Naive thymus-derived CD4-positive, alpha-beta T cell (primary cell): ENCODE data around the gene SLIT1. TPM values are rescaled to one million over a fixed set of nuclear protein-coding genes. Genes with fewer than 3 reads are reported as not detected.

ENCODE experiments used
- ATAC-seq: fragments of 150-1000 bp; cut with Tn5 transposase; 2 replicates; pipeline ENCODE4 v1.10.0; 2021; ENCODE audit warnings: mild to moderate bottlenecking, moderate library complexity
- CTCF ChIA-PET: fragments of 350-600 bp; sonication (Branson Sonifier 250); formaldehyde crosslinking; loops from one replicate; lab custom pipeline; 2021; ENCODE audit warnings: antibody characterized with exemption; lab: Charles Lee
- POLR2A ChIA-PET: fragments of 350-600 bp; sonication (Branson Sonifier 250); formaldehyde crosslinking; loops from one replicate; lab custom pipeline; 2021; ENCODE audit warnings: antibody characterized with exemption, inconsistent platforms; lab: Charles Lee
- DNase-seq, 9 donors: peaks; one replicate each; pipeline versions ENCODE4 v3.0.0 to v3.0.0-alpha.2; 2020 to 2022; ENCODE audit warnings: mixed read lengths in 1 of 9
- H3K27ac ChIP-seq: one replicate; pipeline ENCODE4 v1.7.0; 2013; ENCODE audit warnings: mild to moderate bottlenecking, low read depth, low read length, moderate library complexity
- H3K27me3 ChIP-seq, 2 donors: one replicate each; pipeline ENCODE4 v1.7.0; 2013; ENCODE audit warnings: low read length in 2 of 2, mild to moderate bottlenecking in 2 of 2, moderate library complexity in 2 of 2; ENCODE audit not compliant: control insufficient read depth in 2 of 2, insufficient read depth in 2 of 2
- H3K36me3 ChIP-seq, 3 experiments: 1 replicate in 2 of 3; 2 replicates in 1 of 3; pipeline ENCODE4 v1.7.0; 2013; ENCODE audit warnings: low read length in 3 of 3, mild to moderate bottlenecking in 3 of 3, moderate library complexity in 1 of 3; ENCODE audit not compliant: insufficient read depth in 3 of 3, control insufficient read depth in 2 of 3
- H3K4me1 ChIP-seq, 2 donors: one replicate each; pipeline ENCODE4 v1.7.0; 2013; ENCODE audit warnings: low read length in 2 of 2, mild to moderate bottlenecking in 2 of 2, moderate library complexity in 1 of 2; ENCODE audit not compliant: control insufficient read depth in 2 of 2, insufficient read depth in 2 of 2
- H3K4me3 ChIP-seq: 2 replicates; pipeline ENCODE4 v1.7.0; 2013; ENCODE audit warnings: mild to moderate bottlenecking, low read length
- H3K9me3 ChIP-seq, 3 experiments: 1 replicate in 2 of 3; 2 replicates in 1 of 3; pipeline ENCODE4 v1.7.0; 2013; ENCODE audit warnings: low read length in 3 of 3; ENCODE audit not compliant: control insufficient read depth in 2 of 3
- H3K27ac Mint-ChIP-seq, 9 donors: one replicate each; pipeline ENCODE4 v1.8.0; 2020 to 2022; ENCODE audit warnings: mixed read lengths in 9 of 9, mild to moderate bottlenecking in 8 of 9, moderate library complexity in 5 of 9, inconsistent platforms in 2 of 9
- H3K27me3 Mint-ChIP-seq, 5 donors: one replicate each; pipeline ENCODE4 v1.8.0; 2021 to 2022; ENCODE audit warnings: mixed read lengths in 5 of 5, mild to moderate bottlenecking in 1 of 5
- H3K36me3 Mint-ChIP-seq, 5 donors: one replicate each; pipeline ENCODE4 v1.8.0; 2020 to 2022; ENCODE audit warnings: mixed read lengths in 5 of 5, mild to moderate bottlenecking in 3 of 5, inconsistent platforms in 1 of 5
- H3K4me1 Mint-ChIP-seq, 7 donors: one replicate each; pipeline ENCODE4 v1.8.0; 2020 to 2022; ENCODE audit warnings: mixed read lengths in 7 of 7, mild to moderate bottlenecking in 3 of 7, inconsistent platforms in 1 of 7
- H3K4me3 Mint-ChIP-seq, 10 donors: one replicate each; pipeline ENCODE4 v1.8.0; 2020 to 2022; ENCODE audit warnings: mild to moderate bottlenecking in 10 of 10, mixed read lengths in 10 of 10, moderate library complexity in 6 of 10, inconsistent platforms in 2 of 10
- H3K9me3 Mint-ChIP-seq, 11 donors: one replicate each; pipeline ENCODE4 v1.8.0; 2020 to 2022; ENCODE audit warnings: mixed read lengths in 11 of 11, mild to moderate bottlenecking in 4 of 11, inconsistent platforms in 1 of 11, moderate library complexity in 1 of 11
- intact Hi-C, 2 donors: fragments of 100-400 bp; cut with micrococcal nuclease; formaldehyde crosslinking; loops; one replicate each; pipeline ENCODE4 v1.15.1; 2023
- polyA plus RNA-seq, 2 donors: library from polyadenylated mRNA; unstranded; fragments of 300-500 nt; fragmentation: Illumina TruSeq; gene quantifications; one replicate each; pipeline ENCODE4 v1.2.3, GENCODE V29; 2021
- total RNA-seq, 6 experiments: library from RNA in 5 of 6; stranded (reverse) in 5 of 6; gene quantifications; 1 replicate in 5 of 6; 2 replicates in 1 of 6; pipeline ENCODE4 v1.2.3 and lab custom pipeline; 2021 to 2026

SLIT1 gene
- total and polyA plus RNA-seq, 7 experiments from 2014 or later, result 0.19 to 0.88 (median 0.44) TPM; not detected in 2

DNA sequence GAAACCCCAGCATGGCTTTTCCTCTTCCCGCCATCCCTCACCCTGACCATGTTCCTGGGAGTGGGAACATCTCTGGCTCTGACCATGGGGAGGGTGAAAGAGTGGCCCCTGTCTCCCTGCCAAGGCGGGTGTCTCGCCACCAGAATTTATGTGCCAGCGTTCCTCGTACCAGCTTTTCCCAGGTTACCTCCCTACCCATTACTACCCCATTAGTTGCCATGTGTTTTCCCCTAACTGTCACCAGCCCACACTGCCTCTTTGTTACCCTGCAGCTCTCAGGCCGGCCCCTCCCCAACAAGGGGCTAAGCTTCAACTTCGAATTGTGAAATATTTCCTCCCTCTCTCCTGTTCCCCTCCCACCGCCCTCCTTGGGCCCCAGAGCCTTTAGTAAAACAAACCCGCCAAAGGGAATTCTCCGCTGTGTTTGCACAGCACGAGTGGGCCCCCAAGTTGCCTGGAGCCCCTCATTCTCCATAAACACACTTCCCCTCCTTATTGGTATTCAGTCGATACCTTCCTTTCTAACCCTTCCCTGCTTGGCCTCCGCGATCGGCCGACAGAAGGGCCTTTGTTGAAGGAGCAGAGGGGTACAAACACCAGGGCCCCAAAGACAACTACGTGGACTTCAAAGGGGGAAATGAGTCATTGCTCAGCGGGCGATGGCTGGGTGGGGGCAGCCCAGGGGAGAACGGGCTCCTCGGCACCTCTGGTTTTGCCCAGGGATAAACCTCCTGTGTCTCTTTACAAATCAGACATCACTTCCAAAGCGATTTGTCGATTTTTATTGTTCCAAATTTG lies 45.5 kb downstream of the SLIT1 start:
- POLR2A ChIA-PET, result no interaction called here
- Mint-ChIP-seq H3K9me3 (no peaks in the 10 kb centered on the region), H3K27ac (no peak overlapping the region), H3K36me3 (no peaks in the 10 kb centered on the region), H3K4me3 (no peak overlapping the region), H3K4me1 (peaks cover 0 to 3% (median 0%) of the 10 kb centered on the region in 7 donors), H3K27me3 (peaks cover 6 to 29% (median 24%) of the 10 kb centered on the region in 5 donors)
- DNase-seq, result no peak
- no peaks in the 10 kb centered on the region for H3K9me3 ChIP-seq
- intact Hi-C loops, result no loop called here
- no peak overlapping the region for H3K27ac ChIP-seq
- H3K4me3 ChIP-seq, result no peak overlapping the region
- H3K4me1 ChIP-seq, result no peaks in the 10 kb centered on the region
- ATAC-seq, result peak; percentile 8
- H3K36me3 ChIP-seq, result no peaks in the 10 kb centered on the region
- CTCF ChIA-PET, result no interaction called here
- H3K27me3 ChIP-seq, result no peaks in the 10 kb centered on the region

DNA sequence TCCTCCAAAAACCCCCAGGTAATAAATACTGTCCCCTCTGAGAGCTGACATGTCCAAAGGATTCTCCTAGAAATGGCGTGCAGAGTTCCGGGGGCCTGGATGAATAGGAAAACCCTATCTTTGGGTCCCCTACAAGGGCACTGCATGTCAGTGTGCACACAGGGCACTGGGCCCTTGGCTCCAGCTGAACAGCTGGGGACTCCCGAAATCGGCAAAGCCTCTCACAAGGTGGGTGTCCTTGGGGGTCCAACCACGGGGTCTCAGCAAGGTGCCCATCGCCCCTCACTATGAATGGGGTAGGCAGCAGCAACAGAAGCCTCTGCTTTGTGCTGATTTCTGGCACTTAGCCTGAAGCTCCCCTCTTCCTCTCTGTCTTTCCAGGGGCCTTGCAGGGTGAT lies 46.1 kb downstream of the SLIT1 start:
- H3K4me1 ChIP-seq, result no peaks in the 10 kb centered on the region
- no peak overlapping the region for H3K4me3 Mint-ChIP-seq
- H3K4me3 ChIP-seq, result no peak overlapping the region
- H3K36me3 ChIP-seq, result no peaks in the 10 kb centered on the region
- H3K9me3 ChIP-seq, result no peaks in the 10 kb centered on the region
- CTCF ChIA-PET, result no interaction called here
- intact Hi-C loops, result no loop called here
- no peaks in the 10 kb centered on the region for H3K9me3 Mint-ChIP-seq
- no peak overlapping the region for H3K27ac Mint-ChIP-seq
- peaks cover 0 to 3% (median 0%) of the 10 kb centered on the region in 7 donors for H3K4me1 Mint-ChIP-seq
- POLR2A ChIA-PET, result no interaction called here
- no peaks in the 10 kb centered on the region for H3K27me3 ChIP-seq
- no peak overlapping the region for H3K27ac ChIP-seq
- H3K27me3 Mint-ChIP-seq, result peaks cover 6 to 29% (median 24%) of the 10 kb centered on the region in 5 donors
- DNase-seq (no peak), ATAC-seq (no peak)
- no peaks in the 10 kb centered on the region for H3K36me3 Mint-ChIP-seq

DNA sequence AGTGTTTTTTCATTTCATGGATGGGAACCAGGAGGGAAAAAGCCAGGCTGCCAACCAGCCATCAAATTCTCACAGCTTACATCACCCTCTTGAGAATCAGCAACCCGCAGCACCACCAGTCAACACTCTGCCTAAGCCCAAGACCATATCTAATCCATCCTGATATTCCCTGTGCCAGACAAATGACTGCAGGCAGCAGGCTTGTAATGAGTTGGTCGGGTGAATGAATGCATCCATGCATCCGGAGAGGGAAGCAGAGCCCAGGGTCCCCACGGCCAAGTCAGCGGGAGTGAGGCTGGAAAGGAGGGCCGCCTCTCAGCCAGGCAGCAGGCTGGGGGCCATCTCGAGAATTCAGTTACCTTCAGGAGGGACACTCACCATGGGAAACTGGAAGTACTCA lies 46.9 kb downstream of the SLIT1 start:
- Mint-ChIP-seq H3K27ac (no peak overlapping the region), H3K4me1 (peaks cover 0 to 3% (median 0%) of the 10 kb centered on the region in 7 donors), H3K36me3 (no peaks in the 10 kb centered on the region), H3K27me3 (peaks cover 6 to 29% (median 24%) of the 10 kb centered on the region in 5 donors), H3K4me3 (no peak overlapping the region), H3K9me3 (no peaks in the 10 kb centered on the region)
- no peak overlapping the region for H3K4me3 ChIP-seq
- no peaks in the 10 kb centered on the region for H3K36me3 ChIP-seq
- intact Hi-C loops, result no loop called here
- no peaks in the 10 kb centered on the region for H3K4me1 ChIP-seq
- no peak for DNase-seq
- no peak for ATAC-seq
- H3K9me3 ChIP-seq, result no peaks in the 10 kb centered on the region
- no peak overlapping the region for H3K27ac ChIP-seq
- ChIA-PET POLR2A (no interaction called here), CTCF (no interaction called here)
- H3K27me3 ChIP-seq, result no peaks in the 10 kb centered on the region

DNA sequence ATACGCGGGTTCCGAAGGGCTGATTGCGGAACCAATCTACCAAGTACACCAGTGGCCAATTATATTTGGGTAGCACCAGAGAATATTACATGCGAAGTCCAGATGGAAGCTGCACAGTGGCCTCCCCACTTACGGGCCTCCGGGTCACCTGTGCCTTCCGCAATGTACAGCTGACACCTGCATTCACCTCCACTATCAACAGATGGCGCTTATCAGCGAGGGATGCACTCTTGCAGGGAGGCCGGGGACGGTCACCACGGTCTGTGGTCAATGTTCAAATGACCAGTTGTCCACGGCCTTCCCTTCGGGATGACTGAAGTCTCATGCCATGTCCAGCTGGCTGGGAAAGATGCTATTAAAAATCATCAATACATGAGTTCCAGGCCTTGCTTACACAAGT lies 47.6 kb downstream of the SLIT1 start:
- Histone ChIP-seq H3K27me3 (no peaks in the 10 kb centered on the region), H3K4me1 (no peaks in the 10 kb centered on the region), H3K36me3 (no peaks in the 10 kb centered on the region), H3K9me3 (no peaks in the 10 kb centered on the region), H3K4me3 (no peak overlapping the region), H3K27ac (no peak overlapping the region)
- Mint-ChIP-seq H3K4me3 (no peak overlapping the region), H3K27ac (no peak overlapping the region), H3K4me1 (peaks cover 0 to 3% (median 0%) of the 10 kb centered on the region in 7 donors), H3K9me3 (no peaks in the 10 kb centered on the region), H3K27me3 (peaks cover 6 to 26% (median 20%) of the 10 kb centered on the region in 5 donors), H3K36me3 (no peaks in the 10 kb centered on the region)
- intact Hi-C loops, result no loop called here
- ATAC-seq, result no peak
- no peak for DNase-seq
- ChIA-PET POLR2A (no interaction called here), CTCF (no interaction called here)

DNA sequence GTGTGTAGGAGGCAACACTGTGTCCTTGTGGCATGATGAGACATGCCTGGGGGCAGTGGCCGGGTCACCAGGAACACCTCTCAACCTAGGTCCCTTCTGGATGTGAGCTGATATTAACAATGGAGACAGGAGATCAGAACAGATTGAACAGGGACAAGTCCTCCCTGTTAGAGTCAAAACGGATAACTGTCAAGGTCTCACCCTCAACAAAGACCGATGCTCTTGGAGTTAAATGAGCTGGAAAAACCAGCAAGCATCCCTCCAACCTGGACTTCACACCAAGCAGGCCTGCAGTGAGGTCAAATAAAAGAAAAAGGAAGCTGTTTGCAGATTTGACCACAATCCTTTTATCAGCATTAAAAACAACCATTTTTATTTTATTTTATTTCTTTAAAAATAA lies 49.0 kb downstream of the SLIT1 start:
- intact Hi-C loops, result no loop called here
- no peaks in the 10 kb centered on the region for H3K36me3 Mint-ChIP-seq
- no peaks in the 10 kb centered on the region for H3K4me1 ChIP-seq

DNA sequence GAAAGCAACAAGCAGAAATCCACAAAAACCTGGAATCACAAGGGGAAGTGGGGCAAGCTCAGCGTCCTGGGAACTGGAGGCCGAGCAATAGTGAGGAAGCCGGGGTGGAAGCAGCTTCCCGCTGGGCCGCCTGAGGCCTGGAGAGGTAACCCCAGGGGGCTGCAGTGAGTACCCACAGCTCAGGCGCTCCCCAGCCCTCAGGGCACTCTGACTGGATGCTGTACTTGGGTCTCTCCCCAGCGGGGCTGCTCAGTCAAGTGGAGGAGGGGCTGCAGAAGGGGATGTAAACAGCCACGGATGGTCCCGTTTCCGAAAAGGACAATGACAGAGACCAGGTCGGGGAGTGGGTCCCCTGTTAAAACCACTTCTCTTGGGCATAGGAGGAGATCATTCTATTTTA lies 50.3 kb downstream of the SLIT1 start:
- Histone ChIP-seq H3K27me3 (no peaks in the 10 kb centered on the region), H3K4me1 (no peaks in the 10 kb centered on the region), H3K9me3 (no peaks in the 10 kb centered on the region), H3K36me3 (no peaks in the 10 kb centered on the region), H3K4me3 (no peak overlapping the region), H3K27ac (no peak overlapping the region)
- Mint-ChIP-seq H3K36me3 (no peaks in the 10 kb centered on the region), H3K27ac (no peak overlapping the region), H3K4me3 (no peak overlapping the region), H3K4me1 (peaks cover 0 to 3% (median 0%) of the 10 kb centered on the region in 7 donors), H3K9me3 (no peaks in the 10 kb centered on the region), H3K27me3 (peaks cover 0 to 18% (median 10%) of the 10 kb centered on the region in 5 donors)
- CTCF ChIA-PET, result no interaction called here
- no peak for ATAC-seq
- intact Hi-C loops, result no loop called here
- no peak for DNase-seq
- POLR2A ChIA-PET, result no interaction called here

More for the DNA sequence above, 49.0 kb downstream of the SLIT1 start:
- Mint-ChIP-seq H3K9me3 (no peaks in the 10 kb centered on the region), H3K4me1 (peaks cover 0 to 3% (median 0%) of the 10 kb centered on the region in 7 donors), H3K27ac (no peak overlapping the region), H3K27me3 (peaks cover 9 to 26% (median 16%) of the 10 kb centered on the region in 5 donors), H3K4me3 (no peak overlapping the region)
- Histone ChIP-seq H3K27ac (no peak overlapping the region), H3K27me3 (no peaks in the 10 kb centered on the region), H3K9me3 (no peaks in the 10 kb centered on the region), H3K4me3 (no peak overlapping the region), H3K36me3 (no peaks in the 10 kb centered on the region)
- ChIA-PET CTCF (interaction anchor here (1.8 kb wide), 1 partner anchor 74 kb away, joined by 6 read pairs; no protein-coding TSS in a partner anchor), POLR2A (no interaction called here)
- no peak for DNase-seq
- no peak for ATAC-seq

DNA sequence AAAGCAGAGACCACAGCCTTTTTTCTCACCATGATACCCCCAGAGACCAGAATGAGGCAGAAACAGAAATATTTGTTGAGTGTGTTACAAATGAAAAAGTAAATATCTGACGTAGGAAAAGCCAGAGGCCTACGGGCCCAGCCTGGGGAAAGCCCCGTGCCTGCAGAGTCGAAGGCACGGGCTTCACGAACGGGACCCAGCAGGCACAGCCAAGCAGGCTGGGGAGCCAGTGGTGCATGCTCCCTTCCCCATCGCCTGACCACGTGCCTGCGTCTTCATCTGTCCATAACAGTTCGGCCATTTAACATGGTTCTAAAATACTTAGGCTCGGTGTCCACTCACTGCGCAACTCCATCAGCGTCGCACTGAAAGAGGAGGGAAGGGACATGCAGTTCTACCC lies 50.8 kb downstream of the SLIT1 start:
- H3K4me1 ChIP-seq, result no peaks in the 10 kb centered on the region
- Mint-ChIP-seq H3K36me3 (no peaks in the 10 kb centered on the region), H3K9me3 (no peaks in the 10 kb centered on the region), H3K27ac (no peak overlapping the region), H3K4me3 (no peak overlapping the region), H3K4me1 (peaks cover 0 to 1% (median 0%) of the 10 kb centered on the region in 7 donors), H3K27me3 (peaks cover 0 to 15% (median 7%) of the 10 kb centered on the region in 5 donors)
- DNase-seq (no peak), ATAC-seq (no peak)
- H3K27ac ChIP-seq, result no peak overlapping the region
- ChIA-PET CTCF (no interaction called here), POLR2A (no interaction called here)
- no peaks in the 10 kb centered on the region for H3K9me3 ChIP-seq
- H3K27me3 ChIP-seq, result no peaks in the 10 kb centered on the region
- H3K36me3 ChIP-seq, result no peaks in the 10 kb centered on the region
- intact Hi-C loops, result no loop called here
- no peak overlapping the region for H3K4me3 ChIP-seq
